HG03108 (cell line): Measurements from ENCODE around the gene BIRC7.

ENCODE experiments used
- ATAC-seq: cut with Tn5 transposase; IDR thresholded peaks from one replicate; pipeline ENCODE4 v1.9.1; 2021; ENCODE audit warnings: moderate library complexity; ENCODE audit not compliant: unreplicated experiment

The BIRC7 gene

GRCh38 chr20:63223826-63224207 is 11.9 kb upstream of the BIRC7 start:
- ATAC-seq: no peak

GRCh38 chr20:63224412-63225081 is 11.2 kb upstream of the BIRC7 start:
- no peak for ATAC-seq

GRCh38 chr20:63225082-63225454 is 10.6 kb upstream of the BIRC7 start:
- ATAC-seq: no peak

GRCh38 chr20:63226042-63226943 is 9.4 kb upstream of the BIRC7 start:
- ATAC-seq: no peak

- no peak for ATAC-seq
These were observed 8.4 kb upstream of the BIRC7 start for GRCh38 chr20:63227260-63227659.

- ATAC-seq: no peak
These were observed 6.9 kb upstream of the BIRC7 start for GRCh38 chr20:63228806-63229205.

GRCh38 chr20:63230800-63231268 is 4.9 kb upstream of the BIRC7 start:
- no peak for ATAC-seq

- ATAC-seq: no peak
These were observed 3.3 kb upstream of the BIRC7 start for GRCh38 chr20:63232235-63233060.

GRCh38 chr20:63233061-63233344 is 2.7 kb upstream of the BIRC7 start:
- ATAC-seq: no peak

- no peak for ATAC-seq
These were observed 1.8 kb upstream of the BIRC7 start for GRCh38 chr20:63233924-63234323.

- no peak for ATAC-seq
These were observed 859 bp upstream of the BIRC7 start for GRCh38 chr20:63234693-63235398.

- no peak for ATAC-seq
These were observed 572 bp downstream of the BIRC7 start for GRCh38 chr20:63236116-63236837.

- ATAC-seq: no peak
These were observed 2.3 kb downstream of the BIRC7 start for GRCh38 chr20:63238031-63238430.

GRCh38 chr20:63238514-63239125 is 2.9 kb downstream of the BIRC7 start:
- ATAC-seq: no peak

- ATAC-seq: no peak
These were observed 3.7 kb downstream of the BIRC7 start for GRCh38 chr20:63239431-63239830.

- no peak for ATAC-seq
These were observed 4.3 kb downstream of the BIRC7 start for GRCh38 chr20:63240004-63240403.

- no peak for ATAC-seq
These were observed 5.6 kb downstream of the BIRC7 start for GRCh38 chr20:63241272-63241671.

GRCh38 chr20:63242736-63243135 is 7.0 kb downstream of the BIRC7 start:
- ATAC-seq: no peak

- ATAC-seq: no peak
These were observed 8.0 kb downstream of the BIRC7 start for GRCh38 chr20:63243604-63244247.
